ENCODE measurements around the gene FAU. TPM values are rescaled to one million over a fixed set of nuclear protein-coding genes. Genes with fewer than 3 reads are reported as not detected.

FAU gene
- total RNA-seq, 1 experiment from 2014 or later = 650 TPM

DNA sequence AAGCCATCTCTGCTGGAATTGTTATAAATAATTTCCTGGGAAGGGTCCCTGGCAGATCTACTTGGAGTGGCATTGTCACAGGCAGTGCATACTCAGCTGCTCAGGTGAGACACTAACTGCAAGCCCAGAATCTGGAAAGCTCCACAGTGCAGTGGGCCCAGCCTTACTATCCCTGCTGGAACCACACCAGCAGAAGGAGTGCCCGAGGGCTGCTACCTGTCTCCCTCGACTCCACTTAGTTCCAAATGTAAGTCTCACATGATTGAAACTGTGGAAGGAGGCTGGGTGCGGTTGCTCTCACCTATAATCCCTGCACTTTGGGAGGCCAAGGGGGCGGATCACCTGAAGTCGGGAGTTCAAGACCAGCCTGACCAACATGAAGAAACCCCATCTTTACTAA is 26.7 kb upstream of the FAU start:
- TF ChIP-seq, protein P1, sequence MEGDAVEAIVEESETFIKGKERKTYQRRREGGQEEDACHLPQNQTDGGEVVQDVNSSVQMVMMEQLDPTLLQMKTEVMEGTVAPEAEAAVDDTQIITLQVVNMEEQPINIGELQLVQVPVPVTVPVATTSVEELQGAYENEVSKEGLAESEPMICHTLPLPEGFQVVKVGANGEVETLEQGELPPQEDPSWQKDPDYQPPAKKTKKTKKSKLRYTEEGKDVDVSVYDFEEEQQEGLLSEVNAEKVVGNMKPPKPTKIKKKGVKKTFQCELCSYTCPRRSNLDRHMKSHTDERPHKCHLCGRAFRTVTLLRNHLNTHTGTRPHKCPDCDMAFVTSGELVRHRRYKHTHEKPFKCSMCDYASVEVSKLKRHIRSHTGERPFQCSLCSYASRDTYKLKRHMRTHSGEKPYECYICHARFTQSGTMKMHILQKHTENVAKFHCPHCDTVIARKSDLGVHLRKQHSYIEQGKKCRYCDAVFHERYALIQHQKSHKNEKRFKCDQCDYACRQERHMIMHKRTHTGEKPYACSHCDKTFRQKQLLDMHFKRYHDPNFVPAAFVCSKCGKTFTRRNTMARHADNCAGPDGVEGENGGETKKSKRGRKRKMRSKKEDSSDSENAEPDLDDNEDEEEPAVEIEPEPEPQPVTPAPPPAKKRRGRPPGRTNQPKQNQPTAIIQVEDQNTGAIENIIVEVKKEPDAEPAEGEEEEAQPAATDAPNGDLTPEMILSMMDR (IDR thresholded peaks at IDR 0.05; ENCODE audit: unreplicated experiment) = no peak
- Mint-ChIP-seq H3K9me3 (ENCODE audit: low read depth, unreplicated experiment) (no peaks in the 10 kb centered on the region), H3K4me1 (ENCODE audit: low read depth, unreplicated experiment) (peaks cover 43% of the 10 kb centered on the region), H3K27me3 (ENCODE audit: unreplicated experiment) (no peaks in the 10 kb centered on the region), H3K27ac (ENCODE audit: unreplicated experiment) (no peak overlapping the region), H3K4me3 (ENCODE audit: low read depth, unreplicated experiment) (no peak overlapping the region), H3K36me3 (ENCODE audit: insufficient read depth, unreplicated experiment) (no peaks in the 10 kb centered on the region)
- intact Hi-C loops (cut with micrococcal nuclease; ENCODE audit: unreplicated experiment) = no loop called here
- no peak for DNase-seq
- CTCF ChIA-PET = interaction anchor here (0.6 kb wide), 1 partner anchor 15 kb away, joined by 5 read pairs; no protein-coding TSS in a partner anchor
- no TSS peak for BruUV-seq (replicated peaks)

- BruUV-seq (replicated peaks) = no TSS peak
- Mint-ChIP-seq H3K36me3 (ENCODE audit: insufficient read depth, unreplicated experiment) (no peaks in the 10 kb centered on the region), H3K27ac (ENCODE audit: unreplicated experiment) (no peak overlapping the region), H3K4me3 (ENCODE audit: low read depth, unreplicated experiment) (no peak overlapping the region), H3K9me3 (ENCODE audit: low read depth, unreplicated experiment) (no peaks in the 10 kb centered on the region), H3K27me3 (ENCODE audit: unreplicated experiment) (no peaks in the 10 kb centered on the region), H3K4me1 (ENCODE audit: low read depth, unreplicated experiment) (peaks cover 31% of the 10 kb centered on the region)
- intact Hi-C loops (cut with micrococcal nuclease; ENCODE audit: unreplicated experiment) = no loop called here
- CTCF ChIA-PET = no interaction called here
- TF ChIP-seq, protein P1 (IDR thresholded peaks at IDR 0.05; ENCODE audit: unreplicated experiment) = no peak
- DNase-seq = no peak
Measured at GRCh38 chr11:65147352-65148075, 25.6 kb upstream of the FAU start.

DNA sequence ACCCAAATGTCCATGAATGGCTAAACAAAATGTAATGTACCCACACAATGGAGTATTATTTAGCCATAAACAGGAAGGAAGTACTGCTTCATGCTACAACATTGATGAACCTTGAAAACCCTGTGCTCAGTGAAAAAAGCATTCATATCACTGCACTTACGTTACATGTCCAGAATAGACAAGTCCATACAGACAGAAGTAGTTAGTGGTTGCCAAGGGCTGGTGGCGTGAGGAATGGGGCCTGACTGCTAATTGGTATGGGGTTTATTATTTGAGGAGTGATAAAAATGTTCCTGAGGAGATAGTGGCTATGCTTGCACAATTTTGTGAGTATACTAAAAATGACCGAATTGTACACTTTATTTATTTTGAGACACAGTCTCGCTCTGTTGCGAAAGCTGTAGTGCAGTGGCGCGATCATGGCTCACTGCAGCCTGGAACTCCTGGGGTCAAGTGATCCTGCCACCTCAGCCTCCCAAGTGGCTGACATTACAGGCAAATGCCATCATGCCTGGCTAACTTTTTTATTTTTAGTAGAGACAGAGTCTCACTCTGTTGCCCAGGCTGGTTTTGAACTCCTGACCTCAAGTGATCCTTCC is 20.1 kb upstream of the FAU start:
- DNase-seq = no peak
- intact Hi-C loops (cut with micrococcal nuclease; ENCODE audit: unreplicated experiment) = no loop called here
- BruUV-seq (replicated peaks) = no TSS peak
- no peaks in the 10 kb centered on the region for H3K36me3 Mint-ChIP-seq (ENCODE audit: insufficient read depth, unreplicated experiment)
- H3K4me1 Mint-ChIP-seq (ENCODE audit: low read depth, unreplicated experiment) = no peaks in the 10 kb centered on the region
- H3K27ac Mint-ChIP-seq (ENCODE audit: unreplicated experiment) = no peak overlapping the region
- H3K9me3 Mint-ChIP-seq (ENCODE audit: low read depth, unreplicated experiment) = no peaks in the 10 kb centered on the region
- TF ChIP-seq, protein P1 (IDR thresholded peaks at IDR 0.05; ENCODE audit: unreplicated experiment) = no peak
- H3K4me3 Mint-ChIP-seq (ENCODE audit: low read depth, unreplicated experiment) = no peak overlapping the region
- CTCF ChIA-PET = no interaction called here
- peaks cover 17% of the 10 kb centered on the region for H3K27me3 Mint-ChIP-seq (ENCODE audit: unreplicated experiment)

DNA sequence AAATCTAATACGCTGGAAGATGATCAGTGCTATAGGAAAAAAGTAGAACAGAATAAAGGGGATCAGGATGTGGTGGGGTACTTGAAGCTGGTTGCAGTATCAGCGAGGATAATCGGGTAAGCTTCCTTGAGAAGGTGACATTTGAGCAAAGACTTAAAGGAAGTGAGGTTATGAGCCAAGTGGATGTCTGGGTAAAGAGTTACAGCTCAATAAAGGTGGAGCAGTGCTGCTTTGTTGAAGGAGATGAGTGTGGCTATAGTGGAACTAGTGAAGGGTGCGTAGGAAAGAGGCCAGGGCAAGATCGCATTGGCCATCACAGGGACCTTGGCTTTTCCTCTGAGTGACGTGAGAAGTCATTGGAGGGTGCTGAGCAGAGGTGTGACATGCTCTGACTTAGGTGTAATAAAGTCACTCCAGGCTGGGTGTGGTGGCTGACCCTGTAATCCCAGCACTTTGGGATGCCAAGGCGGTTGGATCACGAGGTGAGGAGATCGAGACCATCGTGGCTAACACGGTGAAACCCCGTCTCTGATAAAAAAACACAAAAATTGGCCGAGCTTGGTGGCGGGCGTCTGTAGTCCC is 14.7 kb upstream of the FAU start:
- H3K36me3 Mint-ChIP-seq (ENCODE audit: insufficient read depth, unreplicated experiment) = peaks cover 43% of the 10 kb centered on the region
- H3K27ac Mint-ChIP-seq (ENCODE audit: unreplicated experiment) = no peak overlapping the region
- H3K27me3 Mint-ChIP-seq (ENCODE audit: unreplicated experiment) = peaks cover 12% of the 10 kb centered on the region
- TF ChIP-seq, protein P1 (IDR thresholded peaks at IDR 0.05; ENCODE audit: unreplicated experiment) = no peak
- H3K4me3 Mint-ChIP-seq (ENCODE audit: low read depth, unreplicated experiment) = peak overlapping the region; percentile 99
- no peak for DNase-seq
- no peaks in the 10 kb centered on the region for H3K9me3 Mint-ChIP-seq (ENCODE audit: low read depth, unreplicated experiment)
- H3K4me1 Mint-ChIP-seq (ENCODE audit: low read depth, unreplicated experiment) = peaks cover 28% of the 10 kb centered on the region
- no TSS peak for BruUV-seq (replicated peaks)
- CTCF ChIA-PET = interaction anchor here (0.8 kb wide), 1 partner anchor 9 kb away, joined by 6 read pairs; no protein-coding TSS in a partner anchor
- intact Hi-C loops (cut with micrococcal nuclease; ENCODE audit: unreplicated experiment) = loop anchor here (5.0 kb wide), 1 partner anchor 46 kb away; the partner anchor contains the start of gene CAPN1
